HepG2 (cell line): ENCODE measurements around the gene ETV5. TPM values are rescaled to one million over a fixed set of nuclear protein-coding genes. Genes with fewer than 3 reads are reported as not detected.

Experiments used
- ATM ChIP-seq: fragments of 450-650 bp; IDR thresholded peaks from 2 replicates; pipeline ENCODE4 v1.7.1; 2017; ENCODE audit warnings: mild to moderate bottlenecking, borderline replicate concordance
- CEBPB ChIP-seq: IDR thresholded peaks from 2 replicates; pipeline ENCODE4 v1.6.1; 2011; ENCODE audit warnings: low read depth, low read length, improper control_type of control experiment, borderline replicate concordance
- ELF3 ChIP-seq: IDR thresholded peaks from 2 replicates; pipeline ENCODE4 v1.6.1; 2016; ENCODE audit warnings: missing genetic modification reagents, missing compliant biosample characterization
- FOXO1 ChIP-seq: sonication (generic); formaldehyde crosslinking; IDR thresholded peaks from 2 replicates; pipeline ENCODE4 v1.4.0; 2020; ENCODE audit warnings: missing genetic modification reagents
- JUND ChIP-seq: sonication (generic); formaldehyde crosslinking; IDR thresholded peaks from 2 replicates; pipeline ENCODE4 v1.8.0; 2022; ENCODE audit warnings: mild to moderate bottlenecking, missing genetic modification reagents
- KDM5B ChIP-seq: sonication (generic); formaldehyde crosslinking; IDR thresholded peaks from 2 replicates; pipeline ENCODE4 v1.4.0; 2020; ENCODE audit warnings: missing genetic modification reagents, mild to moderate bottlenecking, borderline replicate concordance
- KLF11 ChIP-seq: IDR thresholded peaks from 2 replicates; pipeline ENCODE4 v1.6.1; 2016; ENCODE audit warnings: missing compliant biosample characterization
- LCORL ChIP-seq, 2 experiments: fragments of 450-650 bp in 1 of 2; sonication (generic) in 1 of 2; formaldehyde crosslinking in 1 of 2; IDR thresholded peaks; 2 replicates each; pipeline versions ENCODE4 v1.5.0 to v1.6.1; 2017 to 2020; ENCODE audit warnings: antibody characterized with exemption in 1 of 2, missing genetic modification reagents in 1 of 2
- MAFF ChIP-seq: IDR thresholded peaks from 2 replicates; pipeline ENCODE4 v1.6.1; 2011; ENCODE audit warnings: low read depth, low read length, improper control_type of control experiment
- MAZ ChIP-seq, 2 experiments: sonication (generic) in 1 of 2; formaldehyde crosslinking in 1 of 2; IDR thresholded peaks; 2 replicates each; pipeline versions ENCODE4 v1.5.0 to v1.6.1; 2012 to 2020; ENCODE audit warnings: low read depth in 2 of 2, mild to moderate bottlenecking in 2 of 2, borderline replicate concordance in 1 of 2, improper control_type of control experiment in 1 of 2, low read length in 1 of 2, missing genetic modification reagents in 1 of 2, moderate library complexity in 1 of 2
- NFE2 ChIP-seq: sonication (generic); formaldehyde crosslinking; IDR thresholded peaks from 2 replicates; pipeline ENCODE4 v1.4.0; 2020; ENCODE audit warnings: missing genetic modification reagents
- NFIC ChIP-seq: IDR thresholded peaks from 2 replicates; pipeline ENCODE4 v1.6.1; 2012; ENCODE audit warnings: mild to moderate bottlenecking, low read length, inconsistent platforms
- PAX8 ChIP-seq: sonication (generic); formaldehyde crosslinking; IDR thresholded peaks from 2 replicates; pipeline ENCODE4 v1.8.0; 2022; ENCODE audit warnings: mild to moderate bottlenecking, missing genetic modification reagents, borderline replicate concordance
- POLR2G ChIP-seq: fragments of 200-400 bp; formaldehyde crosslinking; IDR thresholded peaks from 2 replicates; pipeline ENCODE4 v1.6.1; 2018; ENCODE audit warnings: mild to moderate bottlenecking, low read depth, low read length, moderate library complexity
- SP2 ChIP-seq: sonication (generic); formaldehyde crosslinking; IDR thresholded peaks from 2 replicates; pipeline ENCODE4 v1.5.1; 2020; ENCODE audit warnings: mild to moderate bottlenecking, missing genetic modification reagents
- TCF7 ChIP-seq: sonication (generic); IDR thresholded peaks from 2 replicates; pipeline ENCODE4 v1.6.1; 2016; ENCODE audit warnings: antibody characterized with exemption, low read depth
- ZFP41 ChIP-seq: sonication (generic); formaldehyde crosslinking; IDR thresholded peaks from 2 replicates; pipeline ENCODE4 v1.4.0; 2020; ENCODE audit warnings: mild to moderate bottlenecking, missing genetic modification reagents, borderline replicate concordance
- ZFP62 ChIP-seq: sonication (generic); formaldehyde crosslinking; IDR thresholded peaks from 2 replicates; pipeline ENCODE4 v1.4.0; 2020; ENCODE audit warnings: missing genetic modification reagents
- ZNF121 ChIP-seq: sonication (generic); formaldehyde crosslinking; IDR thresholded peaks from 2 replicates; pipeline ENCODE4 v1.5.0; 2020; ENCODE audit warnings: mild to moderate bottlenecking, missing genetic modification reagents
- ZNF350 ChIP-seq: sonication (generic); formaldehyde crosslinking; IDR thresholded peaks from 2 replicates; pipeline ENCODE4 v1.4.0; 2020; ENCODE audit warnings: mild to moderate bottlenecking, low read depth, missing genetic modification reagents, borderline replicate concordance
- ZNF496 ChIP-seq: sonication (generic); formaldehyde crosslinking; IDR thresholded peaks from 2 replicates; pipeline ENCODE4 v1.8.1; 2023; ENCODE audit warnings: mild to moderate bottlenecking, moderate library complexity, missing genetic modification reagents; ENCODE audit not compliant: insufficient replicate concordance
- ZNF607 ChIP-seq: sonication (generic); formaldehyde crosslinking; IDR thresholded peaks from 2 replicates; pipeline ENCODE4 v1.5.1; 2020; ENCODE audit warnings: missing genetic modification reagents, mild to moderate bottlenecking, borderline replicate concordance
- ZNF747 ChIP-seq: sonication (generic); formaldehyde crosslinking; IDR thresholded peaks from 2 replicates; pipeline ENCODE4 v1.8.1; 2023; ENCODE audit warnings: missing genetic modification reagents, mild to moderate bottlenecking, borderline replicate concordance
- polyA plus RNA-seq, 8 experiments: library from polyadenylated mRNA; depleted of rRNA in 3 of 8; stranded (reverse) in 7 of 8; unstranded in 1 of 8; fragments of >200 nt; fragmentation: Illumina TruSeq in 4 of 8; extraction: Trizol in 4 of 8; gene quantifications; 2 replicates each; pipeline versions ENCODE4 v1.2.1 to v1.2.3, GENCODE V29; 2011 to 2016; ENCODE audit warnings: low read depth in 4 of 8, missing spikeins in 1 of 8, mixed read lengths in 1 of 8; ENCODE audit not compliant: insufficient read depth in 1 of 8
- total RNA-seq, 5 experiments: library from RNA; depleted of rRNA; stranded (reverse); fragments of >200 nt; fragmentation: Illumina TruSeq; extraction: Trizol; gene quantifications; 2 replicates each; pipeline ENCODE4 v1.2.3, GENCODE V29; 2016; ENCODE audit warnings: low read depth in 1 of 5
- TF ChIP-seq, protein P1 (sequence below): sonication (generic); formaldehyde crosslinking; IDR thresholded peaks from 2 replicates; pipeline ENCODE4 v1.8.1; 2022; ENCODE audit warnings: mild to moderate bottlenecking, missing genetic modification reagents
- TF ChIP-seq, protein P2 (sequence below): sonication (generic); formaldehyde crosslinking; IDR thresholded peaks from 2 replicates; pipeline ENCODE4 v1.4.0; 2020; ENCODE audit warnings: missing genetic modification reagents

ETV5 gene
- total and polyA plus RNA-seq, 2 of the 13 experiments (the other 11 are each of a cell fraction or from before 2014, with no cell fraction given) = 52.9 to 57.2 TPM

DNA sequence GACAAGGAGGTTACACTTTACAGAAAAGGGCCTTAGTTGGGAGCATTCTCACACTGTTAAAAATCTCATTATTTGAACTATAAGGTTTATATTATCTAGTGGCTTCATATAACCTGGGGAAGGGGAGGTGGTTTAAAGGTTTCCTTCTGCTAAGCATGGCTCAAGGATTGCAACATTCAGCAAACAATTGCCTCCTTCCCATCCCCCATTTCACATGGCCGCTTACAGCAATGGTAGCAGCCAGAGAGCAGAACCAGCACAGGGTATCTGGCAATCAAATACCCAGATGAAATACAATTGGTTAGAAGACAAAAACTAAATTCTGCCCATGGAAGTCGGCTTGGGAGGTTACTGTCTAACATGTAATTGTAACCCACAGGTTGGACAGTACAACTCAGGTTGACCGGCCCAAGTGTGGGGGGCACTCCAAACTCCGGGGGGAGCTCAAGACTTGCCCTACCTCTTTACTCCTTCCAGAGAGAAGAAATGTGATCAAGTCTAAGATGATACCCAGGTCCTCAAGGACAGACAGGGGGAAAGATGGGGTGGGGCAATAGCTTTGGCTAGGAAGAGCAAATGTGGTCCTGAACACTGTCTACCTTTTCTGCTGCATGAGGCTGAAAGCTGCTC is 15.5 kb downstream of the ETV5 start (continued):
- TF ChIP-seq PAX8 (CRISPR knock-in tag) = no peak
- TF ChIP-seq ZNF496 (CRISPR knock-in tag) = no peak
- no peak for TF ChIP-seq ZNF350 (CRISPR knock-in tag)
- no peak for TF ChIP-seq NFE2
- TF ChIP-seq, protein P1, sequence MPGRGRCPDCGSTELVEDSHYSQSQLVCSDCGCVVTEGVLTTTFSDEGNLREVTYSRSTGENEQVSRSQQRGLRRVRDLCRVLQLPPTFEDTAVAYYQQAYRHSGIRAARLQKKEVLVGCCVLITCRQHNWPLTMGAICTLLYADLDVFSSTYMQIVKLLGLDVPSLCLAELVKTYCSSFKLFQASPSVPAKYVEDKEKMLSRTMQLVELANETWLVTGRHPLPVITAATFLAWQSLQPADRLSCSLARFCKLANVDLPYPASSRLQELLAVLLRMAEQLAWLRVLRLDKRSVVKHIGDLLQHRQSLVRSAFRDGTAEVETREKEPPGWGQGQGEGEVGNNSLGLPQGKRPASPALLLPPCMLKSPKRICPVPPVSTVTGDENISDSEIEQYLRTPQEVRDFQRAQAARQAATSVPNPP = no peak
- no peak for TF ChIP-seq JUND (CRISPR knock-in tag)
- TF ChIP-seq, protein P2, sequence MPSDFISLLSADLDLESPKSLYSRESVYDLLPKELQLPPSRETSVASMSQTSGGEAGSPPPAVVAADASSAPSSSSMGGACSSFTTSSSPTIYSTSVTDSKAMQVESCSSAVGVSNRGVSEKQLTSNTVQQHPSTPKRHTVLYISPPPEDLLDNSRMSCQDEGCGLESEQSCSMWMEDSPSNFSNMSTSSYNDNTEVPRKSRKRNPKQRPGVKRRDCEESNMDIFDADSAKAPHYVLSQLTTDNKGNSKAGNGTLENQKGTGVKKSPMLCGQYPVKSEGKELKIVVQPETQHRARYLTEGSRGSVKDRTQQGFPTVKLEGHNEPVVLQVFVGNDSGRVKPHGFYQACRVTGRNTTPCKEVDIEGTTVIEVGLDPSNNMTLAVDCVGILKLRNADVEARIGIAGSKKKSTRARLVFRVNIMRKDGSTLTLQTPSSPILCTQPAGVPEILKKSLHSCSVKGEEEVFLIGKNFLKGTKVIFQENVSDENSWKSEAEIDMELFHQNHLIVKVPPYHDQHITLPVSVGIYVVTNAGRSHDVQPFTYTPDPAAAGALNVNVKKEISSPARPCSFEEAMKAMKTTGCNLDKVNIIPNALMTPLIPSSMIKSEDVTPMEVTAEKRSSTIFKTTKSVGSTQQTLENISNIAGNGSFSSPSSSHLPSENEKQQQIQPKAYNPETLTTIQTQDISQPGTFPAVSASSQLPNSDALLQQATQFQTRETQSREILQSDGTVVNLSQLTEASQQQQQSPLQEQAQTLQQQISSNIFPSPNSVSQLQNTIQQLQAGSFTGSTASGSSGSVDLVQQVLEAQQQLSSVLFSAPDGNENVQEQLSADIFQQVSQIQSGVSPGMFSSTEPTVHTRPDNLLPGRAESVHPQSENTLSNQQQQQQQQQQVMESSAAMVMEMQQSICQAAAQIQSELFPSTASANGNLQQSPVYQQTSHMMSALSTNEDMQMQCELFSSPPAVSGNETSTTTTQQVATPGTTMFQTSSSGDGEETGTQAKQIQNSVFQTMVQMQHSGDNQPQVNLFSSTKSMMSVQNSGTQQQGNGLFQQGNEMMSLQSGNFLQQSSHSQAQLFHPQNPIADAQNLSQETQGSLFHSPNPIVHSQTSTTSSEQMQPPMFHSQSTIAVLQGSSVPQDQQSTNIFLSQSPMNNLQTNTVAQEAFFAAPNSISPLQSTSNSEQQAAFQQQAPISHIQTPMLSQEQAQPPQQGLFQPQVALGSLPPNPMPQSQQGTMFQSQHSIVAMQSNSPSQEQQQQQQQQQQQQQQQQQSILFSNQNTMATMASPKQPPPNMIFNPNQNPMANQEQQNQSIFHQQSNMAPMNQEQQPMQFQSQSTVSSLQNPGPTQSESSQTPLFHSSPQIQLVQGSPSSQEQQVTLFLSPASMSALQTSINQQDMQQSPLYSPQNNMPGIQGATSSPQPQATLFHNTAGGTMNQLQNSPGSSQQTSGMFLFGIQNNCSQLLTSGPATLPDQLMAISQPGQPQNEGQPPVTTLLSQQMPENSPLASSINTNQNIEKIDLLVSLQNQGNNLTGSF (CRISPR knock-in tag) = no peak
- TF ChIP-seq FOXO1 = no peak
- TF ChIP-seq SP2 (CRISPR knock-in tag) = no peak
- peak; percentile 93 for TF ChIP-seq CEBPB
- TF ChIP-seq POLR2G = no peak
- no peak for TF ChIP-seq MAZ (IDR thresholded peaks at IDR 0.05; ENCODE audit: borderline replicate concordance, low read depth, low read length)
- TF ChIP-seq MAZ (CRISPR knock-in tag; IDR thresholded peaks at IDR 0.05; ENCODE audit: low read depth) = no peak
- no peak for TF ChIP-seq ATM
- TF ChIP-seq MAFF = no peak
- TF ChIP-seq LCORL (IDR thresholded peaks at IDR 0.05) = no peak
- TF ChIP-seq LCORL (CRISPR knock-in tag; IDR thresholded peaks at IDR 0.05) = no peak
- TF ChIP-seq KDM5B (CRISPR knock-in tag) = no peak
- no peak for TF ChIP-seq ZNF121 (CRISPR knock-in tag)
- no peak for TF ChIP-seq KLF11
- TF ChIP-seq ELF3 = 0 out of 2 replicates have a peak, but pooled peaks have one; percentile 19
- 0 out of 2 replicates have a peak, but pooled peaks have one; percentile 34 for TF ChIP-seq ZNF747 (CRISPR knock-in tag)
- TF ChIP-seq ZFP62 = no peak
- no peak for TF ChIP-seq ZNF607 (CRISPR knock-in tag)
- TF ChIP-seq ZFP41 = no peak
- TF ChIP-seq NFIC = 0 out of 2 replicates have a peak, but pooled peaks have one; percentile 19
- TF ChIP-seq TCF7 = no peak
